ENCODE data around the gene TMEM52. TPM values are rescaled to one million over a fixed set of nuclear protein-coding genes. Genes with fewer than 3 reads are reported as not detected.

Gene TMEM52
- total RNA-seq, 2 experiments from 2014 or later: not detected

DNA sequence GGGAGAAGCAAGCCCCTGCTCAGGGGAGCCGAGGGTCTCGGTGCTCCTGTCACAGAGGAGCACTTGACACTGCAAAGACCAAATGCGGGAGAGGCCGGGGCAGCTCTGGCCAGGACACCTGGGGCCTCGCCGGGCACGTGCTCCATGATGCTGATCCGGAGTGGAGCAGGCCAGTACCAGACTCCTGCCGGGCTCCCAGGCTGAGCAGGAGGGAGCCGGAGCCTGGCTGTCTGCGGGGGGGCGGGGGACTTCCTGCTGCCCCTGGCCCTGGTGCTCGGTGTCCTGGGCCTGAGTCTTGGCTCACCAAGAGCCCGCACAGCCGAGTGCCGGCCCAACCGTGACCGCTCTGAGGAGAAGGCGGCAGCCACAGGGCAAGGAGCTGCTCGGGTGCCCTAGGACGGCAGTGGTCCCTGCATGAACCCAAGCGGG, 38.5 kb upstream of the TMEM52 start:
- Mint-ChIP-seq H3K4me1 (peaks cover 5% of the 10 kb centered on the region), H3K9me3 (peaks cover 4% of the 10 kb centered on the region), H3K27ac (no peak overlapping the region), H3K4me3 (no peak overlapping the region), H3K27me3 (peaks cover 6% of the 10 kb centered on the region), H3K36me3 (ENCODE audit: low read depth) (no peaks in the 10 kb centered on the region)
- DNase-seq: no peak
- CTCF ChIA-PET: no interaction called here
- POLR2A ChIA-PET: no interaction called here

- Mint-ChIP-seq H3K9me3 (peaks cover 4% of the 10 kb centered on the region), H3K27ac (no peak overlapping the region), H3K27me3 (peaks cover 6% of the 10 kb centered on the region), H3K4me3 (no peak overlapping the region), H3K4me1 (peaks cover 5% of the 10 kb centered on the region), H3K36me3 (ENCODE audit: low read depth) (no peaks in the 10 kb centered on the region)
- DNase-seq: no peak
- CTCF ChIA-PET: interaction anchor here (0.9 to 1.4 kb wide), 3 partner anchors 26 to 115 kb away, joined by 3 read pairs; no protein-coding TSS in a partner anchor
- POLR2A ChIA-PET: no interaction called here
Measured at GRCh38 chr1:1956586-1957532, 37.8 kb upstream of the TMEM52 start.

DNA sequence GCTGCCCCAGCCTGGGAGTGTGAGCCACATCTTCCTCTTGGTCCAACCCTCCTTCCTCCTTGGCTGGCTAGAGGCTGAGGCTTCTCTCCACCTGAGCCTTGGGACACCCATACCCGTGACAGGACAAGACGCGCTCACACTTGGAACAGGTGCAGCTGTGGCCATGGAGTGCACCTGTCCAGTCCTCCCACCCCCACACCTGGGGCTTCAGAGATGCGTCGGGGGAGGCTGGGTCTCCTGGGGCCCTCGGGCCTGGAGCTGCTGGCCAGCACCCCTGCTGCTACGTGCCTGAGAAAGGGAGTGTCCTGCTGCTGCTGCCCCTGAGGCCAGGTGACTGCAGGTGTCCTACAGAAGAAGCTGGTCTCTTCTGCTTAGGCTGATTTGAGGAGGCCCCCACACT, 37.0 kb upstream of the TMEM52 start:
- Mint-ChIP-seq H3K27ac (no peak overlapping the region), H3K36me3 (ENCODE audit: low read depth) (peaks cover 1% of the 10 kb centered on the region), H3K4me3 (no peak overlapping the region), H3K27me3 (peaks cover 3% of the 10 kb centered on the region), H3K4me1 (peaks cover 5% of the 10 kb centered on the region), H3K9me3 (peaks cover 11% of the 10 kb centered on the region)
- ChIA-PET POLR2A (no interaction called here), CTCF (interaction anchor here (0.9 to 1.4 kb wide), 3 partner anchors 27 to 116 kb away, joined by 3 read pairs; no protein-coding TSS in a partner anchor)
- no peak for DNase-seq

GRCh38 chr1:1955621-1956094, 36.6 kb upstream of the TMEM52 start:
- Mint-ChIP-seq H3K36me3 (ENCODE audit: low read depth) (peaks cover 1% of the 10 kb centered on the region), H3K4me1 (peaks cover 5% of the 10 kb centered on the region), H3K4me3 (no peak overlapping the region), H3K27ac (no peak overlapping the region), H3K27me3 (peaks cover under 1% of the 10 kb centered on the region), H3K9me3 (peaks cover 15% of the 10 kb centered on the region)
- no peak for DNase-seq
- CTCF ChIA-PET: interaction anchor here (0.9 to 1.4 kb wide), 3 partner anchors 27 to 116 kb away, joined by 3 read pairs; no protein-coding TSS in a partner anchor
- POLR2A ChIA-PET: no interaction called here

DNA sequence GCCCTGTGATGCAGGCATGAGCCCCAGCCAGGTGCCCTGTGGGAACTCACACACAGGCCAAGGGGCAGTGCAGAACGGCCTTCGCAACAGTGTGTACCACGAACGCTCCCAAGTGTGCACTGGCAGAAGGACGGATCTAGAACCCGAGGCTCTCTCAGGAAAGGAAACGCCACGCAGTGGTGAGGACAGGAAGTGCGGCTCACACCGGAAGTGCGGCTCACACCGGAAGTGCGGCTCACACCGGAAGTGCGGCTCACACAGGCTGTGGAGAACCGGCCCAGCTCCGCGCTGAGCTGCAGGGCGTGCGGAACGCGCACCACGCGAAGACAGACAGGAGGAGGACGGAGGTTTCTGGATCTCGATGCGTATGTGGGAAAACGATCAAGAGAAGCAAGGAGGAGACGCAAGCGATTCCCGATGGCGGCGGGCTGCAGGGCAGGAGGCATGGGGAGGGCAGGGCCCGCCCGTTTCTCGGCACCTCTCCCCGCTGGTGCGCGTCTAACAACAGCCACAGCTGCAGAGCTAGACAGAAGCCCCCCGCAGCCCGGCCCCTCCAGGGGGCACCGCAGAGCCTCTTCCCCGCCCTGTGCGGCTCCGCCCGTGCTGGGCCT, 35.9 kb upstream of the TMEM52 start:
- Mint-ChIP-seq H3K4me1 (peaks cover 5% of the 10 kb centered on the region), H3K36me3 (ENCODE audit: low read depth) (peaks cover 1% of the 10 kb centered on the region), H3K27ac (no peak overlapping the region), H3K4me3 (no peak overlapping the region), H3K9me3 (peaks cover 19% of the 10 kb centered on the region), H3K27me3 (no peaks in the 10 kb centered on the region)
- ChIA-PET POLR2A (no interaction called here), CTCF (no interaction called here)
- no peak for DNase-seq

- H3K36me3 Mint-ChIP-seq (ENCODE audit: low read depth): peaks cover 1% of the 10 kb centered on the region
- H3K27ac Mint-ChIP-seq: no peak overlapping the region
- no peaks in the 10 kb centered on the region for H3K27me3 Mint-ChIP-seq
- ChIA-PET CTCF (no interaction called here), POLR2A (no interaction called here)
- DNase-seq: no peak
- no peak overlapping the region for H3K4me3 Mint-ChIP-seq
- peaks cover 5% of the 10 kb centered on the region for H3K4me1 Mint-ChIP-seq
- peaks cover 19% of the 10 kb centered on the region for H3K9me3 Mint-ChIP-seq
Measured at GRCh38 chr1:1954015-1954414, 34.9 kb upstream of the TMEM52 start.

- POLR2A ChIA-PET: no interaction called here
- peaks cover 1% of the 10 kb centered on the region for H3K36me3 Mint-ChIP-seq (ENCODE audit: low read depth)
- H3K4me1 Mint-ChIP-seq: peaks cover 5% of the 10 kb centered on the region
- no peaks in the 10 kb centered on the region for H3K27me3 Mint-ChIP-seq
- CTCF ChIA-PET: no interaction called here
- peaks cover 19% of the 10 kb centered on the region for H3K9me3 Mint-ChIP-seq
- H3K4me3 Mint-ChIP-seq: no peak overlapping the region
- DNase-seq: no peak
- H3K27ac Mint-ChIP-seq: no peak overlapping the region
Measured at GRCh38 chr1:1950940-1951339, 31.9 kb upstream of the TMEM52 start.

DNA sequence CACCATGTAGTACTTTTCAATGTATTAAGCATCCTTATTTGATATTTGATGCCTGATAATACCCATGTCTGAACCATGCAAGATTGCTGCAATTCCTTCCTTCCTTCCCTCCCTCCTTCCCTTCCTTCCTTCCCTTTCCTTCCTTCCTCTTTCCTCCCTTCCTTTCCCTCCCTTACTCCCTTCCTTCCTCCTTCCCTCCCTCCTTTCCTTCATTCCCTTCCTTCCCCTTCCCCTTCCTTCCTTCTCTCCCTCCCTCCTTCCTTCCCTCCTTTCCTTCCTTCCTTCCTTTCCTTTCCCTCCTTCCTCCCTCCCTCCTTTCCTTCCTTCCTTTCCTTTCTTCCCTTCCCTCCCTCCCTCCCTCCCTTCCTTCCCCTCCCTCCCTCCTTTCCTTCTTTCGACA, 29.7 kb upstream of the TMEM52 start:
- DNase-seq: no peak
- H3K36me3 Mint-ChIP-seq (ENCODE audit: low read depth): peaks cover 1% of the 10 kb centered on the region
- no peak overlapping the region for H3K27ac Mint-ChIP-seq
- CTCF ChIA-PET: no interaction called here
- H3K27me3 Mint-ChIP-seq: no peaks in the 10 kb centered on the region
- H3K4me1 Mint-ChIP-seq: peaks cover 2% of the 10 kb centered on the region
- H3K9me3 Mint-ChIP-seq: peaks cover 16% of the 10 kb centered on the region
- H3K4me3 Mint-ChIP-seq: no peak overlapping the region
- POLR2A ChIA-PET: no interaction called here

DNA sequence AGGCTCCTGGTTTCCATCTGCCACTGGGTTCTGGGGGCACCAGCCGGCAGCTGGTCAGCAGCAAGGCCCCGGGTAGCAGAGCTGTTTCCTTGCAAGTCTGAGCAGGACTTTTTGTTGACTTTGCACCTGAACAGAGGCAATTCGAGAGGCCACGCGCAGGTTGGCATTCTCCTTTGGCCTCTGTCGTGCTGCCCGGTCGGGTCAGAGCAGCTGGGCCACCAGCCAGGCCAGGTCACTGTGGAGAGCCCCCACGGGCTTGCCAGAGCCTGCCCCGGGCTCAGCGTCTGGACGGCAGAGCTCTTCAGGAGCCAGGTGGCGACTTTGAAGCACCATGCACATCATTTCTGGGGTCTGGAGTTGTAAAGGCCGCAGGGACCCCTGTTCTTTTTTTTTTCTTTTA, 28.4 kb upstream of the TMEM52 start:
- H3K36me3 Mint-ChIP-seq (ENCODE audit: low read depth): peaks cover 1% of the 10 kb centered on the region
- H3K4me3 Mint-ChIP-seq: no peak overlapping the region
- CTCF ChIA-PET: no interaction called here
- H3K27me3 Mint-ChIP-seq: no peaks in the 10 kb centered on the region
- peaks cover 2% of the 10 kb centered on the region for H3K4me1 Mint-ChIP-seq
- DNase-seq: no peak
- POLR2A ChIA-PET: no interaction called here
- H3K27ac Mint-ChIP-seq: no peak overlapping the region
- peaks cover 16% of the 10 kb centered on the region for H3K9me3 Mint-ChIP-seq

DNA sequence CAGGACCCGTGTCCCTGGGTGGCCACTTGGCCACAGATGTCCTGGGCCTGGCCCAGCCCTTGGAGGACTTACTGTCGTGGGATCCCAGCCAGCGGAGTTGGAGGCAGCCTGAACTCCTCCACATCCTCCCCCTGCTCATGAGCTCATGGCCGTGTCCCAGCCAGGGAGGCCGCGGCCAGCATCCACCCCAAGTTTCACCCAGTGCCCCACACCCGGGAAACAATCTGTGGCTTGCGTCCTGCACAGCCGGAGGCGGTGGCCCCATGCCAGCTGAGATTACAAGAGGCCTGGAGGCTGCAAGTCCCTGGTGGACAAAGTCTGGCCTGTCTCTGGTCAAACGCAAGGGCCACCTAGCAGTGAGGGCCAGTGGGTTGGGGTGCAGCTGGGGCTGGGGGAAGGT, 27.5 kb upstream of the TMEM52 start:
- Mint-ChIP-seq H3K27ac (no peak overlapping the region), H3K4me3 (no peak overlapping the region), H3K36me3 (ENCODE audit: low read depth) (peaks cover under 1% of the 10 kb centered on the region), H3K9me3 (peaks cover 13% of the 10 kb centered on the region), H3K4me1 (peaks cover 2% of the 10 kb centered on the region), H3K27me3 (no peaks in the 10 kb centered on the region)
- CTCF ChIA-PET: interaction anchor here (0.8 to 1.8 kb wide), 2 partner anchors 14 to 98 kb away, joined by 3 to 6 read pairs; no protein-coding TSS in a partner anchor
- DNase-seq: no peak
- POLR2A ChIA-PET: no interaction called here

- peaks cover 2% of the 10 kb centered on the region for H3K4me1 Mint-ChIP-seq
- H3K36me3 Mint-ChIP-seq (ENCODE audit: low read depth): no peaks in the 10 kb centered on the region
- ChIA-PET CTCF (interaction anchor here (0.8 to 1.8 kb wide), 3 partner anchors 15 to 99 kb away, joined by 3 to 6 read pairs (median 3); no protein-coding TSS in a partner anchor), POLR2A (no interaction called here)
- DNase-seq: no peak
- H3K4me3 Mint-ChIP-seq: no peak overlapping the region
- no peak overlapping the region for H3K27ac Mint-ChIP-seq
- H3K9me3 Mint-ChIP-seq: peaks cover 7% of the 10 kb centered on the region
- H3K27me3 Mint-ChIP-seq: no peaks in the 10 kb centered on the region
Measured at GRCh38 chr1:1945782-1946393, 26.8 kb upstream of the TMEM52 start.

GRCh38 chr1:1943834-1944570, 24.9 kb upstream of the TMEM52 start:
- no peaks in the 10 kb centered on the region for H3K9me3 Mint-ChIP-seq
- peak; percentile 61 for DNase-seq
- no peak overlapping the region for H3K4me3 Mint-ChIP-seq
- no peaks in the 10 kb centered on the region for H3K27me3 Mint-ChIP-seq
- H3K36me3 Mint-ChIP-seq (ENCODE audit: low read depth): no peaks in the 10 kb centered on the region
- ChIA-PET POLR2A (no interaction called here), CTCF (interaction anchor here (0.9 to 1.5 kb wide), 3 partner anchors 14 to 47 kb away, joined by 3 read pairs; no protein-coding TSS in a partner anchor)
- H3K27ac Mint-ChIP-seq: no peak overlapping the region
- H3K4me1 Mint-ChIP-seq: peaks cover 2% of the 10 kb centered on the region
